ENCODE measurements around the gene RNASE13.
"Not testable (repeated sequence)": the region's sequence is repeated elsewhere in the genome, so short reads cannot be mapped to it uniquely, and the experiment has no call there.

RNASE13 gene

GRCh38 chr14:20988717-20989470, 45.7 kb downstream of the RNASE13 start:
- DNase-seq (ENCODE audit: low spot score), result no peak

GRCh38 chr14:20986811-20987210, 47.8 kb downstream of the RNASE13 start:
- DNase-seq (ENCODE audit: low spot score), result no peak

- DNase-seq (ENCODE audit: low spot score), result not testable (repeated sequence)
Observed at GRCh38 chr14:20985650-20986049, 49.0 kb downstream of the RNASE13 start.

Measured in putamen (tissue), 1 donor.